Stimulated activated CD4-positive, alpha-beta T cell treated with anti-CD3 and anti-CD28 coated beads, Interleukin-12 subunit alpha, Interleukin-12 subunit beta, amount 100 ng/mL, for 4 hours (primary cell): ENCODE data around the gene INSRR.

ENCODE experiments used
- DNase-seq: peaks from one replicate; pipeline ENCODE4 v3.0.0-alpha.2; 2020

The INSRR gene

GRCh38 chr1:156822680-156823079, 36.2 kb downstream of the INSRR start:
- DNase-seq: no peak

- no peak for DNase-seq
Measured at GRCh38 chr1:156821801-156822200, 37.1 kb downstream of the INSRR start.

- DNase-seq: peak; percentile 87
Measured at GRCh38 chr1:156816561-156817328, 42.2 kb downstream of the INSRR start, which contains the start of gene SH2D2A. SH2D2A (minus strand) TSS chr1:156816848; CDS start chr1:156816708, 140 bp downstream.

GRCh38 chr1:156815961-156816422, 42.9 kb downstream of the INSRR start:
- no peak for DNase-seq

- DNase-seq: no peak
Measured at GRCh38 chr1:156815307-156815826, 43.5 kb downstream of the INSRR start.

GRCh38 chr1:156814571-156815260, 44.2 kb downstream of the INSRR start:
- DNase-seq: peak; percentile 45

- DNase-seq: peak; percentile 75
Measured at GRCh38 chr1:156813750-156814570, 45.0 kb downstream of the INSRR start.

- DNase-seq: no peak
Measured at GRCh38 chr1:156813298-156813697, 45.6 kb downstream of the INSRR start.

- no peak for DNase-seq
Measured at GRCh38 chr1:156812293-156812990, 46.5 kb downstream of the INSRR start.

GRCh38 chr1:156811168-156811567, 47.7 kb downstream of the INSRR start:
- DNase-seq: no peak

GRCh38 chr1:156809711-156810366, 49.1 kb downstream of the INSRR start:
- DNase-seq: no peak

GRCh38 chr1:156809281-156809680, 49.6 kb downstream of the INSRR start:
- no peak for DNase-seq

- no peak for DNase-seq
Measured at GRCh38 chr1:156808186-156809030, 50.5 kb downstream of the INSRR start.

GRCh38 chr1:156807627-156808026, 51.3 kb downstream of the INSRR start:
- DNase-seq: no peak

GRCh38 chr1:156806512-156807440, 52.1 kb downstream of the INSRR start:
- no peak for DNase-seq

- DNase-seq: no peak
Measured at GRCh38 chr1:156805766-156806511, 53.0 kb downstream of the INSRR start.

- no peak for DNase-seq
Measured at GRCh38 chr1:156804572-156805243, 54.2 kb downstream of the INSRR start.

- DNase-seq: no peak
Measured at GRCh38 chr1:156804026-156804425, 54.9 kb downstream of the INSRR start.
